Measurements from ENCODE around the gene CFDP1. TPM values are rescaled to one million over a fixed set of nuclear protein-coding genes. Genes with fewer than 3 reads are reported as not detected.

Gene CFDP1
- polyA plus RNA-seq, 1 donor (not counting 4 experiments of a cell fraction or from before 2014, with no cell fraction given): 42.1 TPM

DNA sequence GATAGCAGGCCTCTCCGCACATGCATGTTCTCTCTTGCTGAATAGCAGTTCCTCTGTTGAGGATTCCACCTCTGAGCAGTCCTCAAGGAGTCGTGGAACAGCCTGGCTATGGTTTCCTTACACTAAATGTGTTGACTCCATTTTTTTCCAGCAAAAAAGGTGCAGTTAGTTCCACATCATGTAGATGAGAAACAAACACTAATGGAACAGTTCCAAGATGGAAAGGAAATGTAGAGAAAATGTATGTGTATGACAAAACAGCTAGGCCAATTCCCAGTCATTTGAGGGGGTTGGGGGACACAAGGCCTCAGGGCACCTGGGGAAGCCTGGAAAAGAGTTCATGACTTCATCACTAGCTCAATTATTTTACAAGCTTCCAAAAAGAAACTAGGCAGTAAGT lies 90.0 kb downstream of the CFDP1 start:
- Histone ChIP-seq H3K9me1 (ENCODE audit: control insufficient read depth, extremely low read depth, insufficient read depth, low read length) (peaks cover 2% of the 10 kb centered on the region), H3K79me2 (ENCODE audit: control insufficient read depth, insufficient read depth, low read length) (no peaks in the 10 kb centered on the region), H3K4me2 (ENCODE audit: control insufficient read depth, extremely low read depth, insufficient read depth, low read depth, low read length) (no peak overlapping the region), H2AFZ (ENCODE audit: control insufficient read depth, low read length) (no peak overlapping the region), H3K27ac (ENCODE audit: control insufficient read depth, insufficient read depth, low read length) (no peak overlapping the region), H3K9me3 (ENCODE audit: control insufficient read depth, low read depth, low read length) (no peaks in the 10 kb centered on the region), H3K27me3 (ENCODE audit: control insufficient read depth, extremely low read depth, insufficient read depth, low read length) (no peaks in the 10 kb centered on the region), H4K20me1 (ENCODE audit: control insufficient read depth, extremely low read depth, insufficient read depth, low read length) (no peaks in the 10 kb centered on the region), H3K4me1 (ENCODE audit: control insufficient read depth, extremely low read depth, insufficient read depth, low read length) (peaks cover 33% of the 10 kb centered on the region), H3K4me3 (ENCODE audit: control insufficient read depth in 2 of 3, extremely low read depth in 1 of 3, insufficient read depth in 2 of 3, low read depth in 1 of 3, low read length in 3 of 3) (no peak overlapping the region), H3K9ac (ENCODE audit: control insufficient read depth, extremely low read depth, insufficient read depth, low read length) (no peak overlapping the region), H3K36me3 (ENCODE audit: control insufficient read depth in 2 of 2, extremely low read depth in 1 of 2, insufficient read depth in 2 of 2, low read length in 2 of 2) (peaks cover 2 to 4% of the 10 kb centered on the region in 2 experiments)
- TF ChIP-seq CTCF (optimal IDR thresholded peaks at IDR 0.05 in 1 of 3, IDR thresholded peaks at IDR 0.05 in 1 of 3, conservative IDR thresholded peaks at IDR 0.05 in 1 of 3; ENCODE audit: extremely low read depth in 1 of 3, insufficient read depth in 2 of 3, low read length in 3 of 3): no peak
- no peak for TF ChIP-seq EZH2 (IDR thresholded peaks at IDR 0.05; ENCODE audit: low read length)
- DNase-seq (ENCODE audit: low read depth, low spot score) (no peak), FAIRE-seq (peak; percentile 34)
- dilution Hi-C loops (cut with MboI; ENCODE audit: extremely low pct_ligation_motif_present, low sequenced_read_pairs): no loop called here

DNA sequence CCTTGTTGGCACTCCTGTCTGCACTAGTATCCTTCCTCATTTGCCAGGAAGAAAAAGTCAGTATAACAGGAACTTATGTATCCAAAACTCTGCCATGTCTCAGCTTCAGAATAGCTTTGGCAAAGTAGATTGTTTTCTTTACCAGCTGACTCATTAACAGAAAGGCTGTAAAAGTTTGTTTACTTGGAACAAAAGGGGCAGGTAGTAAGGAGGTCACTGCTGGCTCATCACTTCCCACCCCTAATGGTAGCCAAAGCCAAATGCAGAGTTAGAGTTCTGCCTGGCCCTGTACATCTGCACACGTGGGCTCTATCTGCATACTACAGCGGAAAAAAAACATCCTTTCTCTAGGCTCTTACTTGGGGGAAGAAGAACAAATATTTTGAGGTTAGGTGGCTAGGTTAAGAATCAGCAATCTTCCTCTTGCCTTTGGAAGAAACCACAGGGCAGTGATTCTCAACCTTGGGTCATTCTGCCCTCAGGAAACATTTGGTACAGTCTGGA lies 90.9 kb downstream of the CFDP1 start:
- FAIRE-seq (peak; percentile 60), DNase-seq (ENCODE audit: low read depth, low spot score) (no peak)
- H3K79me2 ChIP-seq (ENCODE audit: control insufficient read depth, insufficient read depth, low read length): no peaks in the 10 kb centered on the region
- no peaks in the 10 kb centered on the region for H3K27me3 ChIP-seq (ENCODE audit: control insufficient read depth, extremely low read depth, insufficient read depth, low read length)
- TF ChIP-seq EZH2 (IDR thresholded peaks at IDR 0.05; ENCODE audit: low read length) (no peak), CTCF (optimal IDR thresholded peaks at IDR 0.05 in 1 of 3, IDR thresholded peaks at IDR 0.05 in 1 of 3, conservative IDR thresholded peaks at IDR 0.05 in 1 of 3; ENCODE audit: extremely low read depth in 1 of 3, insufficient read depth in 2 of 3, low read length in 3 of 3) (no peak)
- dilution Hi-C loops (cut with MboI; ENCODE audit: extremely low pct_ligation_motif_present, low sequenced_read_pairs): no loop called here
- H3K9ac ChIP-seq (ENCODE audit: control insufficient read depth, extremely low read depth, insufficient read depth, low read length): no peak overlapping the region
- H3K9me3 ChIP-seq (ENCODE audit: control insufficient read depth, low read depth, low read length): no peaks in the 10 kb centered on the region
- H3K4me3 ChIP-seq (ENCODE audit: control insufficient read depth in 2 of 3, extremely low read depth in 1 of 3, insufficient read depth in 2 of 3, low read depth in 1 of 3, low read length in 3 of 3): no peak overlapping the region
- peaks cover 2% of the 10 kb centered on the region for H3K9me1 ChIP-seq (ENCODE audit: control insufficient read depth, extremely low read depth, insufficient read depth, low read length)
- peak overlapping the region; percentile 42 for H3K4me2 ChIP-seq (ENCODE audit: control insufficient read depth, extremely low read depth, insufficient read depth, low read depth, low read length)
- no peak overlapping the region for H3K27ac ChIP-seq (ENCODE audit: control insufficient read depth, insufficient read depth, low read length)
- H3K4me1 ChIP-seq (ENCODE audit: control insufficient read depth, extremely low read depth, insufficient read depth, low read length): peaks cover 31% of the 10 kb centered on the region
- peaks cover 2 to 4% of the 10 kb centered on the region in 2 experiments for H3K36me3 ChIP-seq (ENCODE audit: control insufficient read depth in 2 of 2, extremely low read depth in 1 of 2, insufficient read depth in 2 of 2, low read length in 2 of 2)
- no peaks in the 10 kb centered on the region for H4K20me1 ChIP-seq (ENCODE audit: control insufficient read depth, extremely low read depth, insufficient read depth, low read length)
- H2AFZ ChIP-seq (ENCODE audit: control insufficient read depth, low read length): no peak overlapping the region

Data from keratinocyte (primary cell).